GM21528 (cell line): ENCODE data around the gene BEX3.
A peak's percentile ranks its signal among the peaks of the same experiment; 100 is the strongest.
"Not testable (repeated sequence)": the region's sequence is repeated elsewhere in the genome, so short reads cannot be mapped to it uniquely, and the experiment has no call there.

Experiments
- ATAC-seq: cut with Tn5 transposase; IDR thresholded peaks from one replicate; pipeline ENCODE4 v1.9.1; 2021; ENCODE audit warnings: mild to moderate bottlenecking, moderate library complexity; ENCODE audit not compliant: unreplicated experiment, low FRiP score

Gene BEX3

GRCh38 chrX:103378990-103379389, 2.7 kb downstream of the BEX3 start:
- ATAC-seq, result no peak

GRCh38 chrX:103382877-103383276, 6.5 kb downstream of the BEX3 start:
- ATAC-seq, result no peak

- ATAC-seq, result no peak
These were observed 8.3 kb downstream of the BEX3 start for GRCh38 chrX:103384672-103385071.

GRCh38 chrX:103385283-103385830, 9.0 kb downstream of the BEX3 start:
- ATAC-seq, result not testable (repeated sequence)

- ATAC-seq, result no peak
These were observed 10.0 kb downstream of the BEX3 start for GRCh38 chrX:103386332-103386731.

GRCh38 chrX:103393487-103393886, 17.1 kb downstream of the BEX3 start:
- no peak for ATAC-seq

- ATAC-seq, result no peak
These were observed 19.8 kb downstream of the BEX3 start for GRCh38 chrX:103396186-103396585.

GRCh38 chrX:103396660-103397059, 20.3 kb downstream of the BEX3 start:
- no peak for ATAC-seq

GRCh38 chrX:103397707-103398106, 21.4 kb downstream of the BEX3 start:
- no peak for ATAC-seq

GRCh38 chrX:103398421-103398864, 22.1 kb downstream of the BEX3 start:
- ATAC-seq, result no peak

- no peak for ATAC-seq
These were observed 23.4 kb downstream of the BEX3 start for GRCh38 chrX:103399744-103400143.

GRCh38 chrX:103400931-103401330, 24.6 kb downstream of the BEX3 start:
- no peak for ATAC-seq

GRCh38 chrX:103404231-103405008, 28.1 kb downstream of the BEX3 start:
- peak; percentile 94 for ATAC-seq

GRCh38 chrX:103405009-103405333, 28.6 kb downstream of the BEX3 start:
- ATAC-seq, result peak; percentile 34

- ATAC-seq, result no peak
These were observed 29.9 kb downstream of the BEX3 start for GRCh38 chrX:103406256-103406655.

- no peak for ATAC-seq
These were observed 31.4 kb downstream of the BEX3 start for GRCh38 chrX:103407776-103408175.

- ATAC-seq, result not testable (repeated sequence)
These were observed 35.4 kb downstream of the BEX3 start for GRCh38 chrX:103411721-103412120.

- ATAC-seq, result no peak
These were observed 37.5 kb downstream of the BEX3 start for GRCh38 chrX:103413705-103414387.

GRCh38 chrX:103414561-103414960, 38.2 kb downstream of the BEX3 start:
- ATAC-seq, result no peak

- no peak for ATAC-seq
These were observed 38.7 kb downstream of the BEX3 start for GRCh38 chrX:103415068-103415467.

- no peak for ATAC-seq
These were observed 39.2 kb downstream of the BEX3 start for GRCh38 chrX:103415528-103415927.

- ATAC-seq, result no peak
These were observed 41.0 kb downstream of the BEX3 start for GRCh38 chrX:103417370-103417769.
